SU-DHL-6 (cell line): Measurements from ENCODE around the gene FANCD2.

Experiments used
- CTCF ChIP-seq: fragments of 200-600 bp; sonication (generic); IDR thresholded peaks from one replicate; pipeline ENCODE4 v1.5.1; 2017; ENCODE audit warnings: antibody characterized with exemption, mild to moderate bottlenecking, low read length, moderate library complexity; ENCODE audit not compliant: insufficient read depth, poor library complexity, severe bottlenecking
- EZH2phosphoT487 ChIP-seq: fragments of 200-600 bp; sonication (generic), shearing (Covaris generic); conservative IDR thresholded peaks from 2 replicates; pipeline ENCODE4 v1.6.1; 2018; ENCODE audit warnings: mild to moderate bottlenecking, antibody characterized with exemption, low read length, moderate library complexity, mixed read lengths

GRCh38 chr3:10021856-10022775 is 4.1 kb upstream of the FANCD2 start:
- TF ChIP-seq CTCF = no peak
- no peak for TF ChIP-seq EZH2phosphoT487
